Erythroblast (primary cell): ENCODE results near the gene ZNF831.

Experiments
- DNase-seq, 2 experiments: peaks; one replicate each; lab custom pipeline; 2025; lab: John Stamatoyannopoulos, UW
- GATA1 ChIP-seq: IDR thresholded peaks from 2 replicates; pipeline ENCODE4 v1.6.1; 2011; ENCODE audit warnings: low read depth, mild to moderate bottlenecking, control low read depth, low read length, moderate library complexity
- POLR2A ChIP-seq: IDR thresholded peaks from 2 replicates; pipeline ENCODE4 v1.6.1; 2011; ENCODE audit warnings: mild to moderate bottlenecking, low read length

Gene ZNF831

DNA sequence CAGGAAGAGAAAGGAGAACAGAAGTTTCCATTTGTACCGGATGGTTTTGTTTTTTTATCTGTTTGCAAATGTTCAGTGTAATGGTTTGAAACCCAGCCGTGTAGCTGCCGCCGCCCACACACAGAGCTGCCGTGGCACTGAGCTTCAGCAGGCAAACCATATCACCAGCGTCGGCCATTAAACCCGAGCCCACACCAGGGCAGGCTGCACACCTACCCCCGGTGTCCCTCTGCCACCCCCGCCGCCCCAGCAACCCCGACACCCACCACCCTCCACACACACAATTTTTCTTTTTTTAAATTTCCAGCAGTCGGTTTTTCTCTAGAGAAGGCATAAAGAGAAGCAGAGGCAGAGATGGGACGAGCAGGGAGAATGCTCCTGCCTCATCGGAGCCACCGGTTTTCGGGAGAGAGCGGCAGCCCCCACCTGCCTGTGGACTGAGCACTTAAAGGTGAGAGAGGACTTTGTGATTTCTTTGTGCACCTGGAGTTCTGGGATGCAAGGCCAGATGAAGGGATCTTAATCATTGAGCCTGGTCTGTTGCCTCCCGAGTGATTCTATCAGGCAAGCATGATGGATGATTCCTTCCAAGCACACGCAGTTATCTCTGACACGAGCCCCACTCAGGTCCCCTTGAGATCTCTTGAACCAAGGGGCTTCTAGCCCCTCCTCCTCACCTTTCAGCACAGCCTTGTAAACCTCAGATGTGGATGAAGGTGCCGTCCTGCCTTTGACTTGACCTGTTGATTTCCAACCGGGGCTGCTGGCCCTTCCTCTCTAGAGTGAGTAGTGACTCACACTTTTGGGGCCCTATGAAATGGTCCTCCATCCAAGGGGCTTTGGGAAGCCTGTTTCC, 17.5 kb upstream of the ZNF831 start:
- TF ChIP-seq POLR2A (no peak), GATA1 (no peak)
- DNase-seq = no peak

DNA sequence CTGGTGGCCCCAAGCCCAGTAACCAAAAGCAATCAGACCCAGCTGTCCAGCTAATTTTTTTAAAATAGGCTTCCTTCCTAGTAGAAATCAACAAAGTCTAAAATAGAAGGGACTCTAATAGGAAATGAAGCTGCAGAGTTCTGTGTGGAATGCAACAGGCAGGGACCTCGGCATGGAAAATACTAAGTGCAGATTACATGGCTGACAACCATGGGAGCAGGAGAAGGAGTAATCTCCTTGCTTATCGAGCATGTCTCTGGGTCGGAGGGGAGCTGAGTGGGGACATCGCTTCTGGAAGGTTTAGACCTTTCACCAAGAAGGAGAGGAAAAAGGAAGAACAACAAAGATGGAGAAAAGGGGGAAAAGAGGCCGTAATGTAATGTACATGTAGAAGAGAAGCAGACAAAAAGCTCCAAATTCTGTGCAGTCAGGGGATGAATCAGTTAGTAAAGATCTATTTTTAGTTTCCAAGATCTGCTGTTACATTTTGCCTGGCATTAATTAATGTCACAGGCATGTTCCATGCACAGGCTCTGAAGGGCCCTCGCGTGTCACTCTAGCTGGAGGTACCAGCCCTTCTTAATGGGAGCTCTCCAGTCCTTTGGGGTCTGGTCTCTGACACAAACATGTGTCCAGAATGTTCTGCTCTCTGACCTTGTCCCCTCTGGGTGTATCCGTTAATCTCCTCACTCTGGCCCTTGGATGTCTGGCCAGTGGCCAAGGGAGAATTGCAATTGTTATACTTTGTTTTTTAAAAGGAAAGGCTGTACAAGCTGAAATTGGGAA, 16.6 kb upstream of the ZNF831 start:
- TF ChIP-seq POLR2A = no peak
- no peak for TF ChIP-seq GATA1
- no peak for DNase-seq

GRCh38 chr20:59147586-59147985, 16.0 kb upstream of the ZNF831 start:
- DNase-seq = no peak
- TF ChIP-seq GATA1 (no peak), POLR2A (no peak)

GRCh38 chr20:59148701-59149493, 14.7 kb upstream of the ZNF831 start:
- peak; percentile 51 to 67 for DNase-seq
- TF ChIP-seq GATA1 (no peak), POLR2A (no peak)

DNA sequence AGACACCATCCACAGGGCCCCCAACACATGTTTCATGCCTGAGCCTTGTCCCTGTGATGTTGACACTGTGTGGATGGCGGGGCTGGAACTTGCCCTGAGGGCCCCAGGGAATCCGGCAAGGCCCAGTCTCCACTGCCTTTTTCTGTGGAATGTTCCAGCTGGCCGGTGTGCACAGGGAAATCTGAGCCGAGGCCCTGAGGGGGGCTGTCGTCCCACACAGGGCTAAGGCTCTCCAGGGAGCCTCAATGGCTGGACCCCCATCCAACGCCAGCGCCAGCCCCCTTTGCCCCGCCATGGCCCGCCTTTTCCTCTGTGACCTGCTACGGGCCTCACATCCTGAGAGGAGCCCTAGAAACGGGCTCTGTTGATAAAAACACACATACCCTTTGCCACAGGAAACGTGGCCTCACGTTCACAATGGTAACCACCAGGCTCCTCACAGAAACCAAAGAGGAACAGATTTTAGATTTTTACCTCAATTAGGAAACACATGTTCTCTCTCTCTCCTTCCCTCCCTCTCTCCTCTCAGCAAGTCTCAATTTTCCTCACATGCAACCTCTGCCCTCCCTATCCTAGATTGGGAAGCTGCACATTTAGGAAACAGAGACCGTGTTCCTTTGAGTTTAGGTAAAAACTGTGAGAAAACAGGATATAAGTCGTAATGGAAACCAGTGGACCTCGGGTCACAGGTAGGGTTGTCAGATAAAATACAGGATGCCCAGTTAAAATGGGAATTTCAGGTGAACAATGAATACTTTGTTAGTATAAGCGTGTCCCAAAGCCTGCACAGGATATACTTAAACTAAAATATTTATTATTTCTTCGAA, 13.7 kb upstream of the ZNF831 start:
- TF ChIP-seq GATA1 (no peak), POLR2A (no peak)
- DNase-seq = no peak

DNA sequence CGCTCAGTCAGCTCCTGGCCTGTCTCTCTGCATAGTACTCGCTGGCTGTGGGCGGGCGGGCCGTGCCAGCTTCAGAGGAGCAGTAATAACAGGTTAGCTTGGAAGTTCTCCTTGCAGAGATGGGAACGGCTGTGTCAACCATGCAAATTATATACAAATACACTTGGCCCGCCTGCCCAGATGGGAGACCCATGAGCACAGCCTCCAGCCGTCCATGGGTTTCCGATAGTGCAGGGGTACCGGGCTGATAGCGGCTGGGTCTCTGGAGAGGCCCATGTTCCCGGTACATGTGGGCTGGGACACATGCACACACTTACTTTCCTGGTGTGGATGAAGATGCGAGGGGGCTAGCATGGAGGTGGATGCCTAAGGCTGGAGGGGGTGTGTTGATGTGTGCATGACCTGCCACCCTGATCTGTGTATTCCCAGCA, 12.8 kb upstream of the ZNF831 start:
- TF ChIP-seq POLR2A = no peak
- no peak for TF ChIP-seq GATA1
- no peak for DNase-seq

GRCh38 chr20:59151391-59151790, 12.2 kb upstream of the ZNF831 start:
- DNase-seq = no peak
- TF ChIP-seq GATA1 (no peak), POLR2A (no peak)

- TF ChIP-seq POLR2A (no peak), GATA1 (no peak)
- DNase-seq = no peak
Observed at GRCh38 chr20:59151820-59152219, 11.8 kb upstream of the ZNF831 start.

GRCh38 chr20:59152559-59153354, 10.9 kb upstream of the ZNF831 start:
- TF ChIP-seq GATA1 (no peak), POLR2A (no peak)
- no peak for DNase-seq

DNA sequence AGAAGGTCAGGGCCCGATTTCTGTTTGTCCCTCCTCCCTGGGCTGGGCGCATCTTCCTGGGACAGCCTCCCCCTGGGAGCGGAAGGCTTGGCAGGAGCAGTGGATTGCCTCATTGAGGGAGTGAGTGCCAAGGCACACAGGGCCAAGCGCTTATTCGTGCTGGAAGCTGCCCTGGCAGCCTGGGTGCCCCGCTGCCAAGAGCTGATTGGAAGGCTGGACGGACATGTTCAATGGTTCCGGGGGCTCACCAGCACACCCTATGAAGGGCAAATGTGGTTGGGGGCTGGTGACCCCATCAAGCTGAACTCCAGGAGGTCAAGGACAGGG, 10.3 kb upstream of the ZNF831 start:
- DNase-seq = no peak
- no peak for TF ChIP-seq GATA1
- no peak for TF ChIP-seq POLR2A

DNA sequence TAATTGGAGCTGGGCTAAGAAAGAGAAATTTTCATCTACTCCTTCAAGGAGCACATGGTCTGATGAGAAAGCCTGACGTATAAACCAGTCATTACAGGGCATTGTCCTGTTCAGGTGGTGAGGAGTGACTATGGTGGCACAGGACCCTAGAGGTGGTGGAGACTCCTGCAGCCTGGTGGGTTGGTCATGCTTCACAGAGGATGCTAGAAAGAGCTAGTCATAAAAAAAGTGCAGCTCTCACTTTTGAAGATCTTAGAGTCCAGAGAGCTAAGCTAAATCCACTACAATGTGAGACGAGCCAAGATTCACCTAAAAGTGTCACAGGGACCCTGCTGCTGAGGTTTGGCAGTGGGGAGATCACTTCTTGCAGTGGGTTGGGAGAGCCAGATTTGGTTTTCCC, 9.8 kb upstream of the ZNF831 start:
- DNase-seq = no peak
- TF ChIP-seq POLR2A (no peak), GATA1 (no peak)
